Loucy (cell line): ENCODE results near the gene SIPA1L3.

ENCODE experiments used
- CTCF ChIP-seq: fragments of 200-600 bp; sonication (generic); conservative IDR thresholded peaks from 2 replicates; pipeline ENCODE4 v1.5.1; 2014; ENCODE audit warnings: mild to moderate bottlenecking, antibody characterized with exemption, low read length
- EZH2phosphoT487 ChIP-seq: fragments of 200-600 bp; IDR thresholded peaks from 2 replicates; pipeline ENCODE4 v1.6.1; 2018; ENCODE audit warnings: antibody characterized with exemption, mild to moderate bottlenecking, moderate library complexity, borderline replicate concordance

GRCh38 chr19:37946132-37946531 is 39.1 kb downstream of the SIPA1L3 start:
- TF ChIP-seq CTCF = no peak
- TF ChIP-seq EZH2phosphoT487 = no peak
